H1 (cell line): ENCODE measurements around the gene SS18L1. TPM values are rescaled to one million over a fixed set of nuclear protein-coding genes. Genes with fewer than 3 reads are reported as not detected.

Experiments
- CTCF ChIA-PET: fragments of 300-600 bp; sonication (Branson Sonifier 250); formaldehyde crosslinking; loops from one replicate; lab custom pipeline; 2021; ENCODE audit not compliant: partially characterized antibody; lab: Charles Lee
- POLR2A ChIA-PET: fragments of 300-600 bp; sonication (Branson Sonifier 250); formaldehyde crosslinking; loops from one replicate; lab custom pipeline; 2021; ENCODE audit warnings: inconsistent platforms; ENCODE audit not compliant: partially characterized antibody; lab: Charles Lee
- DNase-seq, 2 experiments: peaks; one replicate each; pipeline versions ENCODE4 v3.0.0 to v3.0.0-alpha.2; 2010 to 2022; ENCODE audit warnings: low spot score in 2 of 2, low read depth in 1 of 2, mixed read lengths in 1 of 2
- FAIRE-seq: peaks from 2 replicates; lab custom pipeline; 2011; peaks lifted over from hg19 to GRCh38; lab: Jason Lieb, UNC
- H2AFZ ChIP-seq: 2 replicates; pipeline ENCODE4 v1.8.1; 2012; ENCODE audit warnings: low read length, inconsistent platforms
- H2AK5ac ChIP-seq: 2 replicates; pipeline ENCODE4 v1.6.1; 2013; ENCODE audit warnings: low read depth, low read length
- H2BK120ac ChIP-seq: replicated peaks from 2 replicates; pipeline ENCODE3; 2013; ENCODE audit warnings: low read depth, low read length, inconsistent platforms
- H2BK12ac ChIP-seq: 2 replicates; pipeline ENCODE4 v1.6.1; 2013; ENCODE audit warnings: low read depth, low read length
- H2BK15ac ChIP-seq: 2 replicates; pipeline ENCODE4 v1.6.1; 2013; ENCODE audit warnings: low read length
- H2BK20ac ChIP-seq: 2 replicates; pipeline ENCODE4 v1.6.1; 2013; ENCODE audit warnings: low read length
- H2BK5ac ChIP-seq: 2 replicates; pipeline ENCODE4 v1.6.1; 2013; ENCODE audit warnings: low read depth, low read length
- H3K14ac ChIP-seq: 2 replicates; pipeline ENCODE4 v1.6.1; 2013; ENCODE audit warnings: inconsistent platforms; ENCODE audit not compliant: insufficient read length
- H3K18ac ChIP-seq: 2 replicates; pipeline ENCODE4 v1.6.1; 2013; ENCODE audit warnings: low read length; ENCODE audit errors: extremely low read depth
- H3K23ac ChIP-seq: 2 replicates; pipeline ENCODE4 v1.6.1; 2013; ENCODE audit warnings: inconsistent platforms; ENCODE audit not compliant: insufficient read length
- H3K23me2 ChIP-seq: 2 replicates; pipeline ENCODE4 v1.6.1; 2013; ENCODE audit warnings: low read depth, low read length
- H3K27ac ChIP-seq: 2 replicates; pipeline ENCODE4 v1.6.1; 2011; ENCODE audit warnings: low read depth, low read length, inconsistent platforms
- H3K27me3 ChIP-seq, 4 experiments: replicated peaks in 1 of 4; 1 replicate in 1 of 4; 2 replicates in 3 of 4; pipeline versions ENCODE4 v1.6.1 to v1.8.1; 2011 to 2013; ENCODE audit warnings: low read length in 3 of 4, mild to moderate bottlenecking in 3 of 4, inconsistent platforms in 2 of 4, mixed read lengths in 2 of 4, moderate library complexity in 1 of 4; ENCODE audit not compliant: control insufficient read depth in 3 of 4, insufficient read depth in 3 of 4; ENCODE audit errors: extremely low read depth in 1 of 4
- H3K36me3 ChIP-seq, 4 experiments: 2 replicates each; pipeline versions ENCODE4 v1.6.1 to v1.8.1; 2011 to 2013; ENCODE audit warnings: mild to moderate bottlenecking in 4 of 4, low read length in 3 of 4, moderate library complexity in 2 of 4, control low read depth in 1 of 4, inconsistent platforms in 1 of 4; ENCODE audit not compliant: insufficient read depth in 4 of 4, control insufficient read depth in 2 of 4
- H3K4ac ChIP-seq: replicated peaks from 2 replicates; pipeline ENCODE3; 2013; ENCODE audit warnings: low read length, low read depth, mixed read lengths, inconsistent platforms; ENCODE audit not compliant: insufficient read length
- H3K4me1 ChIP-seq, 4 experiments: replicated peaks in 1 of 4; 1 replicate in 1 of 4; 2 replicates in 3 of 4; pipeline versions ENCODE4 v1.6.1 to v1.8.1; 2011 to 2013; ENCODE audit warnings: low read length in 3 of 4, inconsistent platforms in 2 of 4, mixed read lengths in 1 of 4; ENCODE audit not compliant: insufficient read depth in 4 of 4, control insufficient read depth in 3 of 4
- H3K4me2 ChIP-seq, 2 experiments: 2 replicates each; pipeline versions ENCODE4 v1.6.1 to v1.8.1; 2011 to 2013; ENCODE audit warnings: low read depth in 2 of 2, low read length in 2 of 2, control low read depth in 1 of 2, inconsistent platforms in 1 of 2, mild to moderate bottlenecking in 1 of 2; ENCODE audit not compliant: insufficient read depth in 1 of 2
- H3K4me3 ChIP-seq, 4 experiments: fragments of 200-600, 300-600 bp in 1 of 4; sonication (generic), shearing (Covaris generic), sonication (Bioruptor Twin) in 1 of 4; 2 replicates each; pipeline versions ENCODE4 v1.5.1 to v1.8.1; 2011 to 2016; ENCODE audit warnings: low read length in 4 of 4, low read depth in 3 of 4, control low read depth in 2 of 4, inconsistent platforms in 2 of 4, mild to moderate bottlenecking in 2 of 4, mixed read lengths in 1 of 4, moderate library complexity in 1 of 4; ENCODE audit not compliant: insufficient read depth in 2 of 4; ENCODE audit errors: extremely low read depth in 1 of 4
- H3K56ac ChIP-seq: replicated peaks from 2 replicates; pipeline ENCODE3; 2013; ENCODE audit warnings: low read depth, mild to moderate bottlenecking, mixed read lengths, low read length, inconsistent platforms; ENCODE audit not compliant: insufficient read length
- H3K79me1 ChIP-seq: 2 replicates; pipeline ENCODE4 v1.6.1; 2013; ENCODE audit warnings: low read depth, low read length, control low read depth
- H3K79me2 ChIP-seq, 2 experiments: 2 replicates each; pipeline versions ENCODE4 v1.6.1 to v1.8.1; 2012 to 2013; ENCODE audit warnings: low read length in 2 of 2, mild to moderate bottlenecking in 2 of 2, inconsistent platforms in 1 of 2; ENCODE audit not compliant: insufficient read depth in 2 of 2, control insufficient read depth in 1 of 2
- H3K9ac ChIP-seq, 4 experiments: replicated peaks in 1 of 4; 1 replicate in 1 of 4; 2 replicates in 3 of 4; pipeline versions ENCODE4 v1.6.1 to v1.8.1; 2011 to 2013; ENCODE audit warnings: low read depth in 3 of 4, low read length in 3 of 4, control low read depth in 2 of 4, mild to moderate bottlenecking in 2 of 4, moderate library complexity in 2 of 4, inconsistent platforms in 1 of 4; ENCODE audit errors: extremely low read depth in 1 of 4
- H3K9me3 ChIP-seq, 2 experiments: 2 replicates each; pipeline versions ENCODE4 v1.6.1 to v1.8.1; 2012 to 2013; ENCODE audit warnings: mild to moderate bottlenecking in 2 of 2, moderate library complexity in 2 of 2, control low read depth in 1 of 2, inconsistent platforms in 1 of 2, low read depth in 1 of 2, low read length in 1 of 2, mixed read lengths in 1 of 2; ENCODE audit not compliant: insufficient read depth in 2 of 2
- H4K20me1 ChIP-seq, 2 experiments: replicated peaks in 1 of 2; 2 replicates each; pipeline versions ENCODE3 to v1.8.1; 2011 to 2013; ENCODE audit warnings: inconsistent platforms in 2 of 2, low read length in 2 of 2, mild to moderate bottlenecking in 1 of 2; ENCODE audit not compliant: insufficient read depth in 2 of 2, control insufficient read depth in 1 of 2
- H4K5ac ChIP-seq: 2 replicates; pipeline ENCODE4 v1.6.1; 2013; ENCODE audit warnings: low read length, low read depth, mixed read lengths, inconsistent platforms; ENCODE audit not compliant: insufficient read length
- H4K8ac ChIP-seq: 2 replicates; pipeline ENCODE4 v1.8.0; 2013; ENCODE audit warnings: mild to moderate bottlenecking, moderate library complexity, low read length, inconsistent platforms; ENCODE audit not compliant: insufficient read depth; ENCODE audit errors: extremely low read depth
- H4K91ac ChIP-seq: replicated peaks from 2 replicates; pipeline ENCODE3; 2013; ENCODE audit warnings: low read length, mixed read lengths, inconsistent platforms; ENCODE audit not compliant: insufficient read length
- CHD7 ChIP-seq: fragments of 300-600 bp; sonication (generic); IDR thresholded peaks from 2 replicates; pipeline ENCODE4 v1.7.1; 2012; ENCODE audit warnings: low read length, moderate library complexity, mild to moderate bottlenecking, inconsistent platforms; ENCODE audit not compliant: insufficient replicate concordance
- WGBS, 2 experiments: shearing (Covaris generic) in 1 of 2; methylation state at CpG; one replicate each; pipeline versions ENCODE4 v1.1.6 to v1.1.7; 2013 to 2015; ENCODE audit warnings: low lambda C conversion rate in 2 of 2, mixed read lengths in 2 of 2, inconsistent platforms in 1 of 2, low coverage in 1 of 2, missing lambda C conversion rate in 1 of 2; ENCODE audit not compliant: insufficient replicate concordance in 2 of 2, insufficient coverage in 1 of 2, insufficient read length in 1 of 2; ENCODE audit errors: extremely low coverage in 1 of 2, missing lambda C conversion rate in 1 of 2; 5-methylcytosine and 5-hydroxymethylcytosine counted together
- polyA plus RNA-seq, 7 experiments: library from polyadenylated mRNA; depleted of rRNA in 3 of 7; stranded (reverse) in 5 of 7; unstranded in 2 of 7; fragments of >200 nt in 5 of 7; fragments of 200-250 nt in 2 of 7; gene quantifications; 1 replicate in 5 of 7; 2 replicates in 1 of 7; 4 replicates in 1 of 7; pipeline versions ENCODE4 v1.2.1 to v1.2.3, GENCODE V29; 2011 to 2013; ENCODE audit warnings: missing spikeins in 2 of 7, mixed read lengths in 2 of 7
- total RNA-seq: library from RNA; stranded (reverse); fragmentation: NEBNext Ultra II Directional; extraction: Animal tissue kit (Norgen Biotek cat#: 25700); gene quantifications from 2 replicates; pipeline ENCODE4 v1.2.1, GENCODE V29; 2021

The SS18L1 gene
- total and polyA plus RNA-seq, 2 of the 8 experiments (the other 6 are each of a cell fraction or from before 2014, with no cell fraction given): 28.4 to 29.7 TPM

- Histone ChIP-seq H3K9ac (no peak overlapping the region), H2BK20ac (no peak overlapping the region), H3K27ac (no peak overlapping the region), H2BK5ac (no peak overlapping the region), H2AFZ (no peak overlapping the region), H3K79me1 (no peaks in the 10 kb centered on the region), H2BK12ac (no peak overlapping the region), H4K20me1 (no peaks in the 10 kb centered on the region), H3K56ac (no peak overlapping the region), H3K4ac (no peak overlapping the region), H4K91ac (no peak overlapping the region), H3K27me3 (no peaks in the 10 kb centered on the region), H3K4me2 (no peak overlapping the region), H2BK120ac (no peak overlapping the region), H3K36me3 (peaks cover 0 to 23% (median 10%) of the 10 kb centered on the region in 4 experiments; a peak in 7 of 8 replicates), H3K18ac (no peak overlapping the region), H2BK15ac (no peak overlapping the region), H3K79me2 (no peaks in the 10 kb centered on the region), H3K9me3 (no peaks in the 10 kb centered on the region), H4K5ac (no peak overlapping the region), H3K4me1 (no peaks in the 10 kb centered on the region), H3K4me3 (no peak overlapping the region), H4K8ac (no peak overlapping the region), H3K23ac (no peak overlapping the region), H3K23me2 (no peaks in the 10 kb centered on the region), H2AK5ac (no peak overlapping the region), H3K14ac (no peak overlapping the region)
- FAIRE-seq (no peak), DNase-seq (no peak)
- 86% methylated on average over 4 of the region's 5 CpGs; no CpG with 5 or more reads in 1 of the 2 experiments for WGBS, 2 experiments
- ChIA-PET CTCF (interaction anchor here (1.5 kb wide), 1 partner anchor 61 kb away, joined by 5 read pairs; no protein-coding TSS in a partner anchor), POLR2A (no interaction called here)
- TF ChIP-seq CHD7: no peak
Measured at GRCh38 chr20:62202083-62202395, 58.5 kb downstream of the SS18L1 start.
